GM10266 (cell line): Measurements from ENCODE around the gene CPZ.
"Not testable (repeated sequence)": the region's sequence is repeated elsewhere in the genome, so short reads cannot be mapped to it uniquely, and the experiment has no call there.

Source experiments
- DNase-seq: peaks from one replicate; pipeline ENCODE4 v3.0.0; 2012; ENCODE audit errors: extremely low spot score
- TF ChIP-seq, protein P1 (sequence below): IDR thresholded peaks from 2 replicates; pipeline ENCODE4 v1.5.1; 2012; ENCODE audit warnings: mild to moderate bottlenecking, low read depth; ENCODE audit not compliant: control insufficient read depth, insufficient read depth; ENCODE audit errors: missing control alignments

CPZ gene

GRCh38 chr4:8618961-8619720 is 26.6 kb downstream of the CPZ start:
- TF ChIP-seq, protein P1, sequence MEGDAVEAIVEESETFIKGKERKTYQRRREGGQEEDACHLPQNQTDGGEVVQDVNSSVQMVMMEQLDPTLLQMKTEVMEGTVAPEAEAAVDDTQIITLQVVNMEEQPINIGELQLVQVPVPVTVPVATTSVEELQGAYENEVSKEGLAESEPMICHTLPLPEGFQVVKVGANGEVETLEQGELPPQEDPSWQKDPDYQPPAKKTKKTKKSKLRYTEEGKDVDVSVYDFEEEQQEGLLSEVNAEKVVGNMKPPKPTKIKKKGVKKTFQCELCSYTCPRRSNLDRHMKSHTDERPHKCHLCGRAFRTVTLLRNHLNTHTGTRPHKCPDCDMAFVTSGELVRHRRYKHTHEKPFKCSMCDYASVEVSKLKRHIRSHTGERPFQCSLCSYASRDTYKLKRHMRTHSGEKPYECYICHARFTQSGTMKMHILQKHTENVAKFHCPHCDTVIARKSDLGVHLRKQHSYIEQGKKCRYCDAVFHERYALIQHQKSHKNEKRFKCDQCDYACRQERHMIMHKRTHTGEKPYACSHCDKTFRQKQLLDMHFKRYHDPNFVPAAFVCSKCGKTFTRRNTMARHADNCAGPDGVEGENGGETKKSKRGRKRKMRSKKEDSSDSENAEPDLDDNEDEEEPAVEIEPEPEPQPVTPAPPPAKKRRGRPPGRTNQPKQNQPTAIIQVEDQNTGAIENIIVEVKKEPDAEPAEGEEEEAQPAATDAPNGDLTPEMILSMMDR = no peak
- no peak for DNase-seq

- DNase-seq = not testable (repeated sequence)
Observed at GRCh38 chr4:8621135-8621534, 28.6 kb downstream of the CPZ start.

DNA sequence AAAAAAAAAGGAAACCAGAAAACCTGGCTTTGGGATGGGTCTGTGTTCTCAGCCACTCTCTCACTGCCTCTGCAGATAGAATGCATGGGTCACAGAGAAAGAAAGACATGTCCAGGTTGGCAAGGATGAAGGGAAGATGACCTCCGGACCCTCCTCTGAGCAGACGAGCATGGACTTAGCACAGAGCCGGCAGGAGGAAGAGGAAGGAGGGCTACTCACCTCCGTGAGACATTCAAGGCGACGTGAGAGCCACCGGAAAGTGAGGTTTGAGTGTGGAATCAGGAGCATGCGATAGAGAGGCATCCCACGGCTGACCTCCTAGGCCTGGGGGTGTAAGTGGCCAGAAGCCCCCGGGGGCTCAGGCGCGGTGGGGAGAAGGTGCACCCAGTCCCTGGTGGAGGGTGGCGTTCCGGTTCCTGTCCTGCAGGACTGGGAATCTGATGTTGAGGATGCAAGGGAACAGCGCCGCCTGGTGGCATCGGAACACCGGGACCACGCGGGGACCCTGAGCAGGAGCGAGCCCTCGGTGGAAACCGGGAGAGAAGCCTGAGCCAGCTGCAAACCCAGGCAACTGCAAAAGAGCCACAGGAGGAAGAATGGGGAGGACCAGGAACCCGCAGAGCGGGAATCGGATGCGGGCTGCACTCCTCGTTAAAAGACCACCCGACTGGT is 32.2 kb downstream of the CPZ start:
- not testable (repeated sequence) for DNase-seq

- DNase-seq = not testable (repeated sequence)
Observed at GRCh38 chr4:8630240-8630905, 37.8 kb downstream of the CPZ start.

- not testable (repeated sequence) for DNase-seq
Observed at GRCh38 chr4:8631896-8632295, 39.3 kb downstream of the CPZ start.

- DNase-seq = not testable (repeated sequence)
Observed at GRCh38 chr4:8634773-8635172, 42.2 kb downstream of the CPZ start.

DNA sequence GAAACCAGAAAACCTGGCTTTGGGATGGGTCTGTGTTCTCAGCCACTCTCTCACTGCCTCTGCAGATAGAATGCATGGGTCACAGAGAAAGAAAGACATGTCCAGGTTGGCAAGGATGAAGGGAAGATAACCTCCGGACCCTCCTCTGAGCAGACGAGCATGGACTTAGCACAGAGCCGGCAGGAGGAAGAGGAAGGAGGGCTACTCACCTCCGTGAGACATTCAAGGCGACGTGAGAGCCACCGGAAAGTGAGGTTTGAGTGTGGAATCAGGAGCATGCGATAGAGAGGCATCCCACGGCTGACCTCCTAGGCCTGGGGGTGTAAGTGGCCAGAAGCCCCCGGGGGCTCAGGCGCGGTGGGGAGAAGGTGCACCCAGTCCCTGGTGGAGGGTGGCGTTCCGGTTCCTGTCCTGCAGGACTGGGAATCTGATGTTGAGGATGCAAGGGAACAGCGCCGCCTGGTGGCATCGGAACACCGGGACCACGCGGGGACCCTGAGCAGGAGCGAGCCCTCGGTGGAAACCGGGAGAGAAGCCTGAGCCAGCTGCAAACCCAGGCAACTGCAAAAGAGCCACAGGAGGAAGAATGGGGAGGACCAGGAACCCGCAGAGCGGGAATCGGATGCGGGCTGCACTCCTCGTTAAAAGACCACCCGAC is 43.5 kb downstream of the CPZ start:
- DNase-seq = not testable (repeated sequence)

DNA sequence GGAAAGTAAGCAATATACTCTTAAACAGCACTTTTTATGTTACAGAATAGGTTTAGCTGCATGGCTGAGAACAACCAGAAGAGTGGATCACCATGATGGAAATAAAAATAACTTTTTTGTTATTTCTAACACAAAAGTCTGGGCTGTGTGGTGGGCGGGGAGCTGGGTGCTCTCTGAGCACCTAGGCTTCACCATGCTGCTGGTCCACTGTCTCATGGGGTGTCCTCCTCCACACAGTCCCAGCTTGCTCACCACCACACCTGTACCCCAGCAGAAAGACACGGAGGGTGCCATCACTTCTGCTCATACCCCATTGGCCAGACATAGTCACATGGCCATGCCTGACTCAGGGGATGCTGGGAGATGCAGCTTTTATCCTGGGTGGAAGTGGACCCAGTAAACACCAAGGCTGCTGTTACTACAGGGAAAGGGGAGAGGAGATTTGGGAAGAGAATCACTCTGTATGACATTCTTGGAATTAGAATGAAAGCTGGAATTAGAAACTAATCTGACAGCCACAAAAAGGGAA is 45.0 kb downstream of the CPZ start:
- TF ChIP-seq, protein P1 = no peak
- DNase-seq = no peak

- TF ChIP-seq, protein P1 = no peak
- DNase-seq = no peak
Observed at GRCh38 chr4:8639021-8639420, 46.5 kb downstream of the CPZ start.

- TF ChIP-seq, protein P1 = no peak
- no peak for DNase-seq
Observed at GRCh38 chr4:8639777-8640720, 47.5 kb downstream of the CPZ start.
